ENCODE data around the gene KCNIP4.

DNA sequence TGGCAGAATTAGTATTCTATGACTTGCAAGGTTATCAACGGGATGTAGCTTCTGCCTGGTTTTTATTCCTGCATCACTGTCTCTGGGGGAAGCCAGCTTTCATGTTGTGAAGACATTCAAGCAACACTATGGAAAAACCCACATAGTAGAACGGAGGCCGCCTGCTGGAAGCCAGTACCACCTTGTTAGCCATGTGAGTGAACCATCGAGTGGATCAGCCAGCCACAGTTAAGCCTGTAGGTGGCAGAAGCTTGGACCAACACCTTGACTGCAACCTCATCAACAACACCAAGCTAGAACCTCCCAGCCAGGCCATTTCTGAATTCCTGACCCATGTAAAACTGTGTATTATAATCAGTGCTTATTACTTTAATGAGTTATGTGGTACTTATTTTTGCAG is 538.2 kb downstream of the KCNIP4 start:
- TF ChIP-seq MAFK (IDR thresholded peaks at IDR 0.05; ENCODE audit: low read depth, low read length) = no peak
- no peak for TF ChIP-seq CTCF (conservative IDR thresholded peaks at IDR 0.05; ENCODE audit: low read depth, low read length)
- no peak for TF ChIP-seq USF2 (IDR thresholded peaks at IDR 0.05; ENCODE audit: low read depth, low read length)
- no peak for TF ChIP-seq RAD21 (IDR thresholded peaks at IDR 0.05; ENCODE audit: low read length)
- TF ChIP-seq POLR2A (IDR thresholded peaks at IDR 0.05; ENCODE audit: low read depth, low read length) = no peak
- TF ChIP-seq CHD1 (IDR thresholded peaks at IDR 0.05; ENCODE audit: low read depth, low read length) = no peak
- no peak for TF ChIP-seq RCOR1 (IDR thresholded peaks at IDR 0.05; ENCODE audit: insufficient replicate concordance, low read length)
- no peak for TF ChIP-seq MAZ (IDR thresholded peaks at IDR 0.05; ENCODE audit: borderline replicate concordance, low read depth, low read length)
- TF ChIP-seq RFX5 (IDR thresholded peaks at IDR 0.05; ENCODE audit: low read depth, low read length) = no peak
- TF ChIP-seq BHLHE40 (IDR thresholded peaks at IDR 0.05; ENCODE audit: low read depth, low read length) = no peak
